ENCODE data around the gene TAF1B. TPM values are rescaled to one million over a fixed set of nuclear protein-coding genes. Genes with fewer than 3 reads are reported as not detected.
A peak's percentile ranks its signal among the peaks of the same experiment; 100 is the strongest.

Gene TAF1B
- total RNA-seq, 1 experiment from 2014 or later: 28.4 TPM

DNA sequence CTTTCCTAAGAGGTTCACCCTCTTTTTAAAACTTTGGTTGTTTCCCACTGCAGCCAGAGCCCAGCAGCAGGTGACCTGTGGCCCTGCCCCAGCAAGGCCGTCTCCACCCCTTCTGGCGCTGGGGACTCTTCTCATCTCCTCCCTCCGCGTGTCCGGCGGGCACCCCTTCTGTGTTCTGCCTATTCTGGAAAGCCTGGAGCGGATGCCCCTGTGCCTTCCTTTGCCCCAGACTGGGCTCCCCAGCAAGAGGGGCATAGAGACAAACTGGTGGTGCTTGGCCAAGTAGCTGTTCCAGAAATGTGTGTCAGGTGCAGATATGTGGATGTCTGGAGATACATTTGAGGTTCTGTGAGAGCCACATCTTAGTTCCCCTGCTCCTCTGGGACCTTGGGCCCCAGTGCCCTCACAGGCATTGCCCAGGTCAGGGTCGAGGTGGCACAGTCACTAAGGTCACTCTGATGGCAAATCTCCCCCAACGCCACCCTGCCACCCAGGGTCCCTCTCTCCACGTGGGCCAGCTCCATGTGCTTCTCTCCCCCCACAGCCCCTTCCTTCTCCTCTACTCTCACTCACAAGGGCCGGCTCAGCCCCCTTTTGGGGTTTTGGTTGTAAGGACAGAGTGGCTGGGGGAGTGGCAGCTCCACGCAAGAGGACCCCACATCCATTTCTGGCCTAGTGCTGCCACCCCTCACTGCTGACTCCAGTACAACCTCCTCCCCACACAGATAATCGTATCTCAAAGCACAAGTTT is 35.5 kb upstream of the TAF1B start:
- no peak for DNase-seq (ENCODE audit: low spot score)

DNA sequence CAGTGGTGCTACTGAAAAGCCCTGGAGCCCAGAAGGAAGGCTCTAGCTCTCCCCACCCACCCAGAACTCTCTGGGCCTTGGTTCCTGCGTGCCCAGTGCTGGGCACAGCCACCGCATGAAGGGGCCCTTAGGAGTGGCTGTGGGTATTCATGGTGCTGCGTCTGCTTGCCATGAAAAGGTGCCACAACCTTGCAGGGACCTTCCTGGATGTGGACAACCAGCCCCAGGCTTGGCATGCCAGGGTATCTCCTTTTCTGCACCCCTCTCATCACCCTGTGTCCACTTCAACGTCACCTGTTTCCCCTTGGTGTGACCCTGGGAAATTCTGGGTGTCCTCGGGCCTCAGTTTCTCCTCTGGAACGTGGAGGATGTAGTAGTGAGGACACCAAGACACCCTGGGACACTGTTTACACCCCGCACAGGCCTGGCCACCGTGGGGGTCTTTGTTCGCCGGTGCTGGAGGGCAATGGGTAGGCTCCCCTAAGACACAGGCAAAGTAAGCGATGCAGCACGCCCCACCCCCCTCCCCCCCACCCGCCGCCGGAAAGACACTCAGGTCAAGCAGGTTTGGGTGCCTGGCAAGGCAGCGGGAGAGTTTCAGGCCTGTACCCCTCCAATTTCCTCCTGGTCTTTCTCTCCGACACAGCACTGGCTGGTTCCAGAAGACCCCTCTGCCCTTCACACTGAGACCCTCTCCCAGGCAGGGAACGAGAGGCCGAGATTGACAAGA is 34.8 kb upstream of the TAF1B start:
- DNase-seq (ENCODE audit: low spot score): no peak

DNA sequence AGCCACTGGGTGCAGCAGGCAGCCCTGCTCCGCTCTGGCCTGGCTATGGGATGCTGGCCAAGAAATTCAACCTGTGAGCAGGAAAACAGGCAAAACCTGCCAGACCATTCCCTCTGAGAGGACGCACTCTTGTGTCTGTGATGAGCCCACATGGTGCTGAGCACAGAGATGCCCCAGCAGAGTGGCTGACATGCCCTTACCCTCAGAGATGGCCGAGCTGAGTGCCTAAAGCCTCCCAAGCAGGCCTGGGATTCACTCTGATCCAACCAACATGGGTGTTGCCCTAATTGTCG is 34.3 kb upstream of the TAF1B start:
- no peak for DNase-seq (ENCODE audit: low spot score)

- no peak for DNase-seq (ENCODE audit: low spot score)
Observed at GRCh38 chr2:9809448-9810088, 33.7 kb upstream of the TAF1B start.

- no peak for DNase-seq (ENCODE audit: low spot score)
Observed at GRCh38 chr2:9811216-9811615, 32.1 kb upstream of the TAF1B start.

GRCh38 chr2:9811679-9812511 is 31.4 kb upstream of the TAF1B start:
- DNase-seq (ENCODE audit: low spot score): no peak

DNA sequence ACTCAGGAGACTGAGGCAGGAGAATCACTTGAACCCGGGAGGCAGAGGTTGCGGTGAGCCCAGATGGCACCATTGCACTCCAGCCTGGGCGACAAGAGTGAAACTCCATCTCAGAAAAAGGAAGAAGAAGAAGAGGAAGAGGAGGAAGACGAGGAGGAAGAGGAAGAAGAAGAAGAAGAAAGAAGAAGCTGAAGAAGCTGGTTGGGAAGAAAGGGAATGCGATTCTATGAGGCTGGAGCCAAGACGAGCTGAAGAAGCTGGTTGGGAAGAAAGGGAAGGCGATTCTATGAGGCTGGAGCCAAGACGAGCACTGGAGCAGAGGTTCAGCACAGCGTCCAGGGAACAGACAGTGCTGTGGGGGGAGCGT is 30.3 kb upstream of the TAF1B start:
- DNase-seq (ENCODE audit: low spot score): no peak

GRCh38 chr2:9813312-9814128 is 29.8 kb upstream of the TAF1B start:
- DNase-seq (ENCODE audit: low spot score): peak; percentile 38

GRCh38 chr2:9814129-9814868 is 29.0 kb upstream of the TAF1B start:
- no peak for DNase-seq (ENCODE audit: low spot score)

DNA sequence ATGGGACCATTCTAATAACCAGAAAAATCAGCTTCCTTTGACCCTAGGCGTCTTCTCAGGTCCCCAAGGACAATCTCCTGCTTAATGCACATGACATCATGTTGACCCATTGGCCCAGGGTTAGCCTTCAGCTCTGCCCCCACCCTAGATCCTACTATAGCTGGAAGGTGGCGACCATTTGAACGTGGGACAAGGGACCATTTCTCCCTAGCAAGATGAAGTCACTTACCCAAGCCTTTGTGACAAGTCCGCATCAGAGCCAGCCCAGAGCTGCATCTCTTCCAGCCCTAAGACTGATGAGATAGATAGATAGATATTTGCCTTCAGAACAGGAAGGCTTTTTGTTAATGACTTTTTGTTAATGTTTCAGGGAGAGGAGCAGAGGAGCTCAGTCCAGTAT is 28.2 kb upstream of the TAF1B start:
- DNase-seq (ENCODE audit: low spot score): no peak

DNA sequence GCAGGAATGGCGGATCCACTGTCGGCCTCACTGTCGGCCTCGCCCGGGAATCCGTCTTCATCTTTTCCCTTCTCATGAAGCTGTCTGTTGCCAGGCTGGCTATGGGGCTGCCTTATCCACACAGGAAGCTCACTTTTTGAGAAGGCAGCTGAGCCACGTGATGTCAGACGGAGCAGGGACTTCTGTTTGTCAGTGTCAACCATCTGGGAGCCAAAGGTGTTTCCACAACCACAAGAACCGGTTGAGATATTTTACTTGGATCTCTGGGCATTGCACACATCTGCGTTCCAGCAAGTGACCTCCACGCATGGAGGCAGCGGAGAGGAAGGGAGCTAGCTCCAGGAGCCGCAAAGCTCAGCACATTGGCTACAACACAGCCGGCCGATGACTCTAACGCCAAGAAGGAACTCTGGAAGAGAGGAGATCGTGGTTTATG is 27.4 kb upstream of the TAF1B start:
- DNase-seq (ENCODE audit: low spot score): no peak

- DNase-seq (ENCODE audit: low spot score): no peak
Observed at GRCh38 chr2:9818097-9818496, 25.2 kb upstream of the TAF1B start.

DNA sequence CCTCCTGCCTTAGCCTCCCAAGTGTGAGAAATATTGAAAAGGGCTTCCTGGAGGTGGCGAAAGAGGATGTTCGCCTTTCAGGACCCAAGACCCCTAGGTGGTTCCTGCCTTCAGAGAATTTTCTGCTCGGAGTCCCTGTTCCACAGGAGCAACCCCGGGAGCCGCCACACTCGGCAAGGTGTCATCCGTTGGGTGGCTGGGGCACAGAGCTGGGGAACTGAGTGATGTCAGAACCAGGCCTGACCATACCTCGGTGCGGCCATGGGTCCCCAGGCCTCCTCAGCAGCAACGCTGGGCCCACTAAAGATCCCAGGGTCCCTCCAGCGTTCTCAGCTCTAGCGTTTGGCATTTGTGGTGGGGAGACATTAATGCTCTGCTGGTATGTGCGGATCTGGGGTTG is 23.7 kb upstream of the TAF1B start:
- DNase-seq (ENCODE audit: low spot score): no peak

DNA sequence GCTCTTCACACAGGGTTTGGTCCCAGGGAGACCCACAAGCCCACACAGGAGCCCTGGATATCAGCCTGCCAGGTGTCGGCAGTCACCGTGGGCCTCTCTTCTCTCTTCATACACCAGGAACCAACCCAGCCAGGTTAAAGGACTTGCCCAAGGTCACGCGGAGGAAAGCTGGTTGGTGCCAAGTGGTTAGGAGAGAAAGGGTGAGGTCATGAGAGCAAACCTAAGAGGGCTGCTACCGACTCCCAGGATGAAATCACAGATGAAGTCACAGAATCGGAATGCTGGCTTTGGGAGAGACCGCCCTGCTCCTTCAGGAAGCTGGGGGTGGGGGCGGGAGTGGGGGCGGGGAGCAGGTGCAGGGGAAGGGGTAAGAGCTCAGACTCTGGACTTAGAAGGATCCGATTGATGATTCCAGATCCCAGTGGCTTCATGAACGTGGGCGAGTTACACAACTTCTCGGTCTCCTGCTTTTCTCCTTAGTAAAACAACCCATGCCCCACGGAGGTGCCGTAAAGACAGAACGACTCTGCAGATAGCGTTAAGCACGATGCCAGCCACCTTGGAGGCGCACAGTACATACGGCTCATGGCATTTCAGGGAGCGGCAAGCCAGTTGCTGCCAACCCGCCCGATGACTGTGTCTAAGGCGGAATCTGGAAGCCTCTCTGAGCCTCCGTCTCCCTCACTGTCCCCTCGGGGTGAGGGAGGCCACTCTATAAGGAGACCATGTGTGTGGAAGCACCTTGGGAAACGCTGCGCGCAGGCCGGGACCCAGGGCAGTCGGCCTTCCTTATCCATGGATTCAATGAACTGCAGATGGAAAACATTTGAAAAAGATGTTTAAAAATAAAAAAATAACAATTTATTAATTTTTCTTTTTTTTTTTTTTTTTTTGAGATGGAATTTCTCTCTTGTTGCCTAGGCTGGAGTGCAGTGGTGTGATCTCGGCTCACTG is 23.0 kb upstream of the TAF1B start:
- DNase-seq (ENCODE audit: low spot score): peak; percentile 26

- DNase-seq (ENCODE audit: low spot score): no peak
Observed at GRCh38 chr2:9821805-9822445, 21.3 kb upstream of the TAF1B start.

DNA sequence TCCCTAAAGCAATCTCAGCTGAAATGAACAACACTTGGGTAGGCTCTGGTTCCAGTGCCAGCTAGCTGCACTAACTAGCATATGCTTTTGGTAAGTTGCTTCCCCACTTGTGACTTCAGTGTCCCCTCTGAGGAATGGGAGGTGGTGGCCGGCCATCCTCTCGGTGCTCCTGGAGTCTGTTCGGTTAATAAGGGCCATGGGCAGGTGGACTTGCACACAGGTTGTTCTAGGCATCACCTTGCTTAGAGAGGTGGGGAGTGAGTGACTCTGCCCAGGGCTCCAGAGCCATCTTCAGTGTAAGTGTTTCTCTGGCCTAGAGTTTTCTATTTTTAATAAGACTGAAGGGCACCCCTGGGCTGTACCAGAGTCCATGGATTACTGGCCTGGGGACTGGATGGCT is 18.8 kb upstream of the TAF1B start:
- no peak for DNase-seq (ENCODE audit: low spot score)

DNA sequence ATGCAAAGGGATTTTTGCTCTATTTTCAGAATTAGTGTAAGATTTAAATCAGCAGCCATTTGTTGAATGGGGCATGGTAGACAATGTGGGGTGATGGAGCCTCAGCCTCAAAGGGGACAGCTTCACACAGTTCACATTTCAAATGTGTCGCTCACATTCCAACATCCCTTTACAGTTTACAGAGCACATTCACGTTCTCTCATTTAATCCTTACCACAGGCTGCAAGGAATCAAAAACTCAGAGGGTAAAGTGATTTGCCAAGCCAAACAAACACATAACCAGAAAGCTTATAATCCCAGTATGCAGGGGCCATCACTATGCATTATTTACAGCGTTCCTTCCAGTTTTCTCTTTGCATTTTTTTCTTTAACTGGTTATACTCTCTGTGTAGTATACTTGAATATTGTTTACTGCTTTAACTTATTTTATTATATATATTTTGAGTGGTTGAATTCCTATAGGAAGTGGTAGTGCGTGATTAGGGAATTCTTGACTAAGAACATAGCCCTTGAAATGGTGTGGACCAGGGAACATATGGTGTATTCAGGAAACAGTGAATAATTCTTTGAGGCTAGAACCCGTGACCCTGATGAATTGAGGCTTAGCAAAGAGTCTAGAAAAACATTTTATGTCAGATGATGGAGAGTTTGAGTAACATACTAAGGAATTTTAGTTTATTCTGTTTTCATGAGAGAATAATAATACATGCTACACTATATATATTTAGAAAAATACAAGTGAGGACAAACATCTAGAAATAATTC is 18.1 kb upstream of the TAF1B start:
- no peak for DNase-seq (ENCODE audit: low spot score)

- no peak for DNase-seq (ENCODE audit: low spot score)
Observed at GRCh38 chr2:9826208-9826607, 17.1 kb upstream of the TAF1B start.
